Liver (tissue), 9 donors: ENCODE results near the gene DOCK2. TPM values are rescaled to one million over a fixed set of nuclear protein-coding genes. Genes with fewer than 3 reads are reported as not detected.

Experiments
- DNase-seq: peaks from one replicate; pipeline ENCODE4 v3.0.0-alpha.2; 2017; ENCODE audit warnings: low spot score
- H3K27ac ChIP-seq, 2 donors: one replicate each; pipeline ENCODE4 v1.7.0; 2013; ENCODE audit warnings: inconsistent platforms in 2 of 2, low read length in 2 of 2, control low read depth in 1 of 2, low read depth in 1 of 2, mild to moderate bottlenecking in 1 of 2
- H3K27me3 ChIP-seq, 4 donors: one replicate each; pipeline versions ENCODE4 v1.6.1 to v1.7.0; 2013; ENCODE audit warnings: low read length in 3 of 4, inconsistent platforms in 1 of 4, mild to moderate bottlenecking in 1 of 4, moderate library complexity in 1 of 4; ENCODE audit not compliant: control insufficient read depth in 4 of 4, insufficient read depth in 4 of 4
- H3K36me3 ChIP-seq, 4 donors: one replicate each; pipeline versions ENCODE4 v1.6.1 to v1.7.0; 2013; ENCODE audit warnings: low read length in 3 of 4, mild to moderate bottlenecking in 3 of 4, low read depth in 1 of 4, moderate library complexity in 1 of 4; ENCODE audit not compliant: control insufficient read depth in 4 of 4, insufficient read depth in 3 of 4
- H3K4me1 ChIP-seq, 4 donors: one replicate each; pipeline versions ENCODE4 v1.6.1 to v1.7.0; 2013; ENCODE audit warnings: low read length in 3 of 4, mild to moderate bottlenecking in 3 of 4, moderate library complexity in 1 of 4; ENCODE audit not compliant: control insufficient read depth in 4 of 4, insufficient read depth in 4 of 4
- H3K4me3 ChIP-seq, 3 donors: one replicate each; pipeline versions ENCODE4 v1.6.1 to v1.7.0; 2013; ENCODE audit warnings: low read length in 3 of 3, control low read depth in 1 of 3, low read depth in 1 of 3, mild to moderate bottlenecking in 1 of 3
- H3K9ac ChIP-seq, 2 donors: one replicate each; pipeline ENCODE4 v1.7.0; 2013; ENCODE audit warnings: low read length in 2 of 2, mild to moderate bottlenecking in 2 of 2, moderate library complexity in 2 of 2, control low read depth in 1 of 2, low read depth in 1 of 2
- H3K9me3 ChIP-seq, 4 donors: one replicate each; pipeline versions ENCODE4 v1.6.1 to v1.7.0; 2013; ENCODE audit warnings: low read length in 3 of 4; ENCODE audit not compliant: control insufficient read depth in 4 of 4
- ATF3 ChIP-seq: IDR thresholded peaks from 2 replicates; pipeline ENCODE4 v1.6.1; 2016; ENCODE audit warnings: antibody characterized with exemption
- FOXA1 ChIP-seq: IDR thresholded peaks from 2 replicates; pipeline ENCODE4 v1.6.1; 2016; ENCODE audit warnings: antibody characterized with exemption
- FOXA2 ChIP-seq: IDR thresholded peaks from 2 replicates; pipeline ENCODE4 v1.6.1; 2016; ENCODE audit warnings: antibody characterized with exemption
- GABPA ChIP-seq, 2 donors: IDR thresholded peaks in 1 of 2; conservative IDR thresholded peaks in 1 of 2; 2 replicates each; pipeline ENCODE4 v1.6.1; 2016; ENCODE audit warnings: antibody characterized with exemption in 2 of 2, mild to moderate bottlenecking in 1 of 2, moderate library complexity in 1 of 2
- HNF4A ChIP-seq, 2 donors: conservative IDR thresholded peaks; 2 replicates each; pipeline ENCODE4 v1.6.1; 2016; ENCODE audit warnings: antibody characterized with exemption in 2 of 2, mild to moderate bottlenecking in 2 of 2
- HNF4G ChIP-seq: IDR thresholded peaks from 2 replicates; pipeline ENCODE4 v1.6.1; 2016; ENCODE audit warnings: antibody characterized with exemption
- JUND ChIP-seq, 2 donors: IDR thresholded peaks; 2 replicates each; pipeline ENCODE4 v1.6.1; 2016; ENCODE audit warnings: antibody characterized with exemption in 2 of 2
- MAX ChIP-seq: IDR thresholded peaks from 2 replicates; pipeline ENCODE4 v1.6.1; 2016; ENCODE audit warnings: antibody characterized with exemption
- NR2F2 ChIP-seq: IDR thresholded peaks from 2 replicates; pipeline ENCODE4 v1.6.1; 2016; ENCODE audit warnings: antibody characterized with exemption
- RAD21 ChIP-seq, 2 donors: IDR thresholded peaks; 2 replicates each; pipeline ENCODE4 v1.6.1; 2016; ENCODE audit warnings: antibody characterized with exemption in 2 of 2, mild to moderate bottlenecking in 2 of 2
- REST ChIP-seq: IDR thresholded peaks from 2 replicates; pipeline ENCODE4 v1.6.1; 2016; ENCODE audit warnings: antibody characterized with exemption, mild to moderate bottlenecking
- SP1 ChIP-seq: IDR thresholded peaks from 2 replicates; pipeline ENCODE4 v1.6.1; 2018; ENCODE audit warnings: antibody characterized with exemption, mild to moderate bottlenecking
- TAF1 ChIP-seq: conservative IDR thresholded peaks from 2 replicates; pipeline ENCODE4 v1.6.1; 2016; ENCODE audit warnings: antibody characterized with exemption, mild to moderate bottlenecking
- YY1 ChIP-seq: IDR thresholded peaks from 2 replicates; pipeline ENCODE4 v1.6.1; 2016; ENCODE audit warnings: antibody characterized with exemption, mild to moderate bottlenecking
- ZBTB33 ChIP-seq: IDR thresholded peaks from 2 replicates; pipeline ENCODE4 v1.6.1; 2016; ENCODE audit warnings: antibody characterized with exemption
- WGBS: extraction: QIAGEN DNeasy Blood & Tissue Kit; methylation state at CpG from one replicate; pipeline ENCODE4 v1.1.7; 2013; 5-methylcytosine and 5-hydroxymethylcytosine counted together
- polyA plus RNA-seq, 2 donors: library from polyadenylated mRNA; stranded (reverse) in 1 of 2; unstranded in 1 of 2; fragments of 200-250 nt in 1 of 2; fragments of >200 nt in 1 of 2; fragmentation: Nextera tagmentation in 1 of 2; extraction: Ambion mirVana in 1 of 2; gene quantifications; one replicate each; pipeline versions ENCODE4 v1.2.1 to v1.2.3, GENCODE V29; 2013 to 2015
- total RNA-seq, 2 donors: library from RNA; depleted of rRNA; stranded (reverse); fragments of >200 nt; gene quantifications; one replicate each; pipeline ENCODE4 v1.2.3, GENCODE V29; 2014
- donor health status: healthy.
- donor health status: healthy.
- donor health status: healthy.
- donor health status: healthy.
- donor health status: healthy.

The DOCK2 gene
- total and polyA plus RNA-seq, 4 donors, result 2.3 to 26.6 (median 8.2) TPM

GRCh38 chr5:170025853-170026252, 388.8 kb downstream of the DOCK2 start:
- Histone ChIP-seq H3K36me3 (no peaks in the 10 kb centered on the region), H3K27ac (no peak overlapping the region), H3K9ac (no peak overlapping the region), H3K9me3 (no peaks in the 10 kb centered on the region), H3K4me3 (no peak overlapping the region), H3K4me1 (no peaks in the 10 kb centered on the region), H3K27me3 (peaks cover 0 to 3% (median 0%) of the 10 kb centered on the region in 4 donors)
- 76% methylated on average over 8 of the region's 8 CpGs for WGBS
- DNase-seq, result no peak
- no peak for TF ChIP-seq HNF4A (conservative IDR thresholded peaks at IDR 0.05)

- H3K27ac ChIP-seq, result no peak overlapping the region
- H3K36me3 ChIP-seq, result no peaks in the 10 kb centered on the region
- TF ChIP-seq ATF3, result no peak
- no peak for TF ChIP-seq TAF1
- TF ChIP-seq JUND (IDR thresholded peaks at IDR 0.05), result no peak
- no peak for TF ChIP-seq FOXA2
- no peak for TF ChIP-seq HNF4G
- TF ChIP-seq REST, result no peak
- TF ChIP-seq RAD21 (IDR thresholded peaks at IDR 0.05), result no peak
- TF ChIP-seq FOXA1, result no peak
- TF ChIP-seq GABPA (IDR thresholded peaks at IDR 0.05 in 1 of 2, conservative IDR thresholded peaks at IDR 0.05 in 1 of 2), result no peak
- H3K9ac ChIP-seq, result no peak overlapping the region
- H3K4me1 ChIP-seq, result no peaks in the 10 kb centered on the region
- 50% methylated on average over 2 of the region's 2 CpGs for WGBS
- peaks cover 0 to 2% (median 0%) of the 10 kb centered on the region in 4 donors for H3K9me3 ChIP-seq
- H3K27me3 ChIP-seq, result peaks cover 0 to 3% (median 0%) of the 10 kb centered on the region in 4 donors
- H3K4me3 ChIP-seq, result no peak overlapping the region
- no peak for DNase-seq
Measured at GRCh38 chr5:170028124-170028523, 391.0 kb downstream of the DOCK2 start.

- no peaks in the 10 kb centered on the region for H3K27me3 ChIP-seq
- no peak for TF ChIP-seq FOXA1
- TF ChIP-seq FOXA2, result no peak
- no peak for TF ChIP-seq YY1
- no peak for TF ChIP-seq SP1
- TF ChIP-seq MAX, result no peak
- TF ChIP-seq JUND (IDR thresholded peaks at IDR 0.05), result no peak
- no peak for TF ChIP-seq NR2F2
- no peak for TF ChIP-seq REST
- no peak for TF ChIP-seq ZBTB33
- TF ChIP-seq HNF4G, result no peak
- no peak for TF ChIP-seq GABPA (IDR thresholded peaks at IDR 0.05 in 1 of 2, conservative IDR thresholded peaks at IDR 0.05 in 1 of 2)
- no peak for DNase-seq
- H3K36me3 ChIP-seq, result no peaks in the 10 kb centered on the region
- no peaks in the 10 kb centered on the region for H3K4me1 ChIP-seq
- no peak overlapping the region for H3K27ac ChIP-seq
- peaks cover 0 to 2% (median 0%) of the 10 kb centered on the region in 4 donors for H3K9me3 ChIP-seq
- 71% methylated on average over 10 of the region's 10 CpGs for WGBS
- no peak overlapping the region for H3K4me3 ChIP-seq
- no peak overlapping the region for H3K9ac ChIP-seq
Measured at GRCh38 chr5:170034231-170034630, 397.2 kb downstream of the DOCK2 start.
